Panc1 (cell line): ENCODE data around the gene EHD4. TPM values are rescaled to one million over a fixed set of nuclear protein-coding genes. Genes with fewer than 3 reads are reported as not detected.

Experiments used
- ATAC-seq: fragments of 200-7000 bp; cut with Tn5 transposase; 2 replicates; pipeline ENCODE4 v1.9.1; 2020; ENCODE audit warnings: mild to moderate bottlenecking, moderate library complexity
- BruUV-seq: library from RNA; stranded (reverse); fragments of 400-500 nt; replicated peaks from 2 replicates; lab custom pipeline; 2021; lab: Mats Ljungman, UMichigan
- CTCF ChIA-PET: fragments of 300-600 bp; sonication (Branson Sonifier 250); formaldehyde crosslinking; loops from one replicate; lab custom pipeline; 2022; ENCODE audit warnings: antibody characterized with exemption; lab: Charles Lee
- POLR2A ChIA-PET: fragments of 300-600 bp; sonication (Branson Sonifier 250); formaldehyde crosslinking; loops from one replicate; lab custom pipeline; 2022; ENCODE audit warnings: antibody characterized with exemption; lab: Charles Lee
- DNase-seq: peaks from one replicate; pipeline ENCODE4 v3.0.0-alpha.2; 2010; ENCODE audit warnings: low read depth, low spot score
- H3K27ac ChIP-seq: 2 replicates; pipeline ENCODE4 v1.5.1; 2011; ENCODE audit warnings: mild to moderate bottlenecking, low read length, inconsistent platforms
- H3K27me3 ChIP-seq: fragments of 200-500 bp; sonication (Bioruptor generic); 2 replicates; pipeline ENCODE4 v1.6.0; 2014; ENCODE audit warnings: low read length, inconsistent platforms; ENCODE audit not compliant: control insufficient read depth, insufficient read depth
- H3K36me3 ChIP-seq: fragments of 200-500 bp; sonication (Bioruptor generic); 2 replicates; pipeline ENCODE4 v1.5.1; 2014; ENCODE audit warnings: inconsistent platforms, mild to moderate bottlenecking, low read length, moderate library complexity; ENCODE audit not compliant: control insufficient read depth, insufficient read depth
- H3K4me1 ChIP-seq: 2 replicates; pipeline ENCODE4 v1.5.1; 2011; ENCODE audit warnings: inconsistent platforms, mild to moderate bottlenecking, low read length, moderate library complexity; ENCODE audit not compliant: control insufficient read depth, insufficient read depth
- H3K4me3 ChIP-seq, 2 experiments: 2 replicates each; pipeline ENCODE4 v1.5.1; 2011 to 2012; ENCODE audit warnings: low read depth in 2 of 2, low read length in 2 of 2, mild to moderate bottlenecking in 2 of 2, inconsistent platforms in 1 of 2, moderate library complexity in 1 of 2
- H3K9me3 ChIP-seq: fragments of 200-500 bp; sonication (Bioruptor generic); 2 replicates; pipeline ENCODE4 v1.5.1; 2014; ENCODE audit warnings: low read depth, mild to moderate bottlenecking, inconsistent platforms, low read length, moderate library complexity; ENCODE audit not compliant: control insufficient read depth, insufficient read depth
- POLR2AphosphoS5 ChIP-seq: IDR thresholded peaks from 2 replicates; pipeline ENCODE4 v1.6.1; 2012; ENCODE audit warnings: mild to moderate bottlenecking, low read depth, low read length, moderate library complexity
- SIN3A ChIP-seq: IDR thresholded peaks from 2 replicates; pipeline ENCODE4 v1.6.1; 2012; ENCODE audit warnings: low read depth, mild to moderate bottlenecking, low read length, moderate library complexity, borderline replicate concordance; ENCODE audit not compliant: insufficient read depth
- TCF7L2 ChIP-seq: IDR thresholded peaks from 2 replicates; pipeline ENCODE4 v1.6.1; 2011; ENCODE audit warnings: mild to moderate bottlenecking, low read depth, low read length, inconsistent platforms
- in situ Hi-C: cut with HindIII; loops from 2 replicates; pipeline ENCODE4 v1.10.0; 2016; ENCODE audit warnings: low sequenced_read_pairs, low pct_unique_long_range_greater_than_20kb
- intact Hi-C: fragments of 100-400 bp; cut with micrococcal nuclease; formaldehyde crosslinking; loops from one replicate; pipeline ENCODE4 v1.10.0; 2022; ENCODE audit not compliant: unreplicated experiment
- total RNA-seq: library from RNA; stranded (reverse); gene quantifications from one replicate; pipeline ENCODE4 v1.2.1, GENCODE V29; 2021; ENCODE audit not compliant: unreplicated experiment
- TF ChIP-seq, protein P1 (sequence below): fragments of 450-650 bp; IDR thresholded peaks from 2 replicates; pipeline ENCODE4 v1.5.1; 2017; ENCODE audit warnings: mild to moderate bottlenecking
- TF ChIP-seq, protein P2 (sequence below), 2 experiments: IDR thresholded peaks; 2 replicates each; pipeline ENCODE4 v1.6.1; 2011 to 2012; ENCODE audit warnings: low read depth in 2 of 2, control low read depth in 1 of 2, low read length in 1 of 2, mild to moderate bottlenecking in 1 of 2, moderate library complexity in 1 of 2; ENCODE audit not compliant: insufficient read depth in 1 of 2

Gene EHD4
- total RNA-seq, 1 experiment from 2014 or later = 43.2 TPM

DNA sequence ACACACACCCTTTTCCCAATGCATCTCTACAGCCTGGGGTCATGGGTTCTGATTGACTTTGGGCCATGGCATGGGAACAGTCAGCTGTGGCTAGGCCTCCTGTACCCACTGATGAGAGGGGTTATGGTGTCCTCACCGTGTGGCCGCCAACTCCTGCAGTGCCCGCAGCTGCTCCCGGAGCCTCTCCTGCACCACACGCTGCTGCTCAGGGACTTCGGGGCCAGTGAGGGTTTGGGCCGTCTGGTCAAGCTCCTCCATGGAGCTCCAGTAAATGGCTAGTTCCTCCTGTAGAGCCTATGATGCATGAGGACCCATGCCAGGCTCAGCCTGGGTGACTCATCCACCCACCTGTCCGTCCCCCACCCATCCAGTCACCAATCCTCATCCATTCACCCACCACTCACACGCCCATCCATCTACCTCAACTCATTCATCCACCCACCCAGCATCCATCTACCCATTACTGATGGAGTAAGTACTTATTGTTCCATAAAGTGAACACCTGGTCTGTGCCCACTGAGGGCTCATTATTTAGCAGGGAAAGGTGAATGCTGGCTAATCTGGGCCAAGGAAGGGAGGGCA is 100.1 kb downstream of the EHD4 start:
- ChIA-PET CTCF (no interaction called here), POLR2A (no interaction called here)
- no peak overlapping the region for H3K27ac ChIP-seq
- DNase-seq (no peak), ATAC-seq (no peak)
- TF ChIP-seq SIN3A = no peak
- TF ChIP-seq, protein P1, sequence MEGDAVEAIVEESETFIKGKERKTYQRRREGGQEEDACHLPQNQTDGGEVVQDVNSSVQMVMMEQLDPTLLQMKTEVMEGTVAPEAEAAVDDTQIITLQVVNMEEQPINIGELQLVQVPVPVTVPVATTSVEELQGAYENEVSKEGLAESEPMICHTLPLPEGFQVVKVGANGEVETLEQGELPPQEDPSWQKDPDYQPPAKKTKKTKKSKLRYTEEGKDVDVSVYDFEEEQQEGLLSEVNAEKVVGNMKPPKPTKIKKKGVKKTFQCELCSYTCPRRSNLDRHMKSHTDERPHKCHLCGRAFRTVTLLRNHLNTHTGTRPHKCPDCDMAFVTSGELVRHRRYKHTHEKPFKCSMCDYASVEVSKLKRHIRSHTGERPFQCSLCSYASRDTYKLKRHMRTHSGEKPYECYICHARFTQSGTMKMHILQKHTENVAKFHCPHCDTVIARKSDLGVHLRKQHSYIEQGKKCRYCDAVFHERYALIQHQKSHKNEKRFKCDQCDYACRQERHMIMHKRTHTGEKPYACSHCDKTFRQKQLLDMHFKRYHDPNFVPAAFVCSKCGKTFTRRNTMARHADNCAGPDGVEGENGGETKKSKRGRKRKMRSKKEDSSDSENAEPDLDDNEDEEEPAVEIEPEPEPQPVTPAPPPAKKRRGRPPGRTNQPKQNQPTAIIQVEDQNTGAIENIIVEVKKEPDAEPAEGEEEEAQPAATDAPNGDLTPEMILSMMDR = no peak
- TF ChIP-seq, protein P2, sequence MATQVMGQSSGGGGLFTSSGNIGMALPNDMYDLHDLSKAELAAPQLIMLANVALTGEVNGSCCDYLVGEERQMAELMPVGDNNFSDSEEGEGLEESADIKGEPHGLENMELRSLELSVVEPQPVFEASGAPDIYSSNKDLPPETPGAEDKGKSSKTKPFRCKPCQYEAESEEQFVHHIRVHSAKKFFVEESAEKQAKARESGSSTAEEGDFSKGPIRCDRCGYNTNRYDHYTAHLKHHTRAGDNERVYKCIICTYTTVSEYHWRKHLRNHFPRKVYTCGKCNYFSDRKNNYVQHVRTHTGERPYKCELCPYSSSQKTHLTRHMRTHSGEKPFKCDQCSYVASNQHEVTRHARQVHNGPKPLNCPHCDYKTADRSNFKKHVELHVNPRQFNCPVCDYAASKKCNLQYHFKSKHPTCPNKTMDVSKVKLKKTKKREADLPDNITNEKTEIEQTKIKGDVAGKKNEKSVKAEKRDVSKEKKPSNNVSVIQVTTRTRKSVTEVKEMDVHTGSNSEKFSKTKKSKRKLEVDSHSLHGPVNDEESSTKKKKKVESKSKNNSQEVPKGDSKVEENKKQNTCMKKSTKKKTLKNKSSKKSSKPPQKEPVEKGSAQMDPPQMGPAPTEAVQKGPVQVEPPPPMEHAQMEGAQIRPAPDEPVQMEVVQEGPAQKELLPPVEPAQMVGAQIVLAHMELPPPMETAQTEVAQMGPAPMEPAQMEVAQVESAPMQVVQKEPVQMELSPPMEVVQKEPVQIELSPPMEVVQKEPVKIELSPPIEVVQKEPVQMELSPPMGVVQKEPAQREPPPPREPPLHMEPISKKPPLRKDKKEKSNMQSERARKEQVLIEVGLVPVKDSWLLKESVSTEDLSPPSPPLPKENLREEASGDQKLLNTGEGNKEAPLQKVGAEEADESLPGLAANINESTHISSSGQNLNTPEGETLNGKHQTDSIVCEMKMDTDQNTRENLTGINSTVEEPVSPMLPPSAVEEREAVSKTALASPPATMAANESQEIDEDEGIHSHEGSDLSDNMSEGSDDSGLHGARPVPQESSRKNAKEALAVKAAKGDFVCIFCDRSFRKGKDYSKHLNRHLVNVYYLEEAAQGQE (IDR thresholded peaks at IDR 0.05; ENCODE audit: insufficient read depth in 1 of 2, low read depth in 2 of 2, low read length in 1 of 2) = no peak
- no peak for TF ChIP-seq POLR2AphosphoS5
- no peak for TF ChIP-seq TCF7L2
- H3K9me3 ChIP-seq = no peaks in the 10 kb centered on the region
- intact Hi-C loops (no loop called here), in situ Hi-C loops (no loop called here)
- H3K4me1 ChIP-seq = peaks cover 9% of the 10 kb centered on the region; the same call in 1 of the 2 replicates
- H3K27me3 ChIP-seq = no peaks in the 10 kb centered on the region
- H3K4me3 ChIP-seq = no peak overlapping the region
- H3K36me3 ChIP-seq = no peaks in the 10 kb centered on the region
- no TSS peak for BruUV-seq

DNA sequence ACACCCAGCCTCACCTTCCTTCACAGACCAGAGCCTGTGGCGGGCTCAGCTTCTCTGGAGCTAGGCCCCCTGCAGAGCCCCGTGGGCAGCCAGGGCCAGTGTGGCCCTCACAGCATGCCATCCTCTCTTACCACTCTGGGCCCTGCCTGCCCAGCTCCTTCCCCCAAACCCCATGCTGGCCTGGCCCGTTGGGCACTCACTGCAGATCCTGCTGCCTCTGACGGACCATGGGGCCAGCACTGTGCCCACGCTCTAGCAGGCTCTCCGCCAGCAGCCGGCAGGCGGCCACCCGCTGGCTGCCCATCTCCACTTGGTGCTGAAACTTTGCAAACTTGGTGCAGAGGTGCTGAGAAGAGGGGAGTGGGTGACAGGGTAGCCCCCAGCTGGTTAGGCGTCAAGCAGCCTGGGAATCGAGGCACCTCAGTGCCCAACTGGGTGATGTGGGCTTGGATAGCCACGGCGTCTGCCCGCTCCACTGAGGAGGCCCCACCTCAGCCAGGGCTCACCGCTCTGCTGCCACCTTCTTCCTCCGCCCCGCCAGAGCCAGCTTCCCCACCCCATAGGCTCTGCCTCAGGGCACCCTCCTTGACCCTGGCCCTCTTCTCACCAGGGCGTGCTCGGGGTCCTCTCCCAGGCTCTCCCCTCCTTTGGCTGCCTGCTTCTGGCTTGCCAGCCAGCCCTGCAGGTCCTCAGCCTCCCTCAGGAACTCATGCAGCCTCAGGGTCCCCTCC is 101.0 kb downstream of the EHD4 start:
- in situ Hi-C loops (no loop called here), intact Hi-C loops (no loop called here)
- Histone ChIP-seq H3K36me3 (no peaks in the 10 kb centered on the region), H3K4me1 (peaks cover 9% of the 10 kb centered on the region), H3K4me3 (no peak overlapping the region), H3K27me3 (no peaks in the 10 kb centered on the region), H3K9me3 (no peaks in the 10 kb centered on the region), H3K27ac (no peak overlapping the region)
- ATAC-seq (no peak; the same call in 1 of the 2 replicates), DNase-seq (no peak)
- CTCF ChIA-PET = no interaction called here
- BruUV-seq = no TSS peak
- TF ChIP-seq TCF7L2 (no peak), POLR2AphosphoS5 (no peak)
- TF ChIP-seq, protein P1 = no peak
- POLR2A ChIA-PET = no interaction called here
